Tibial nerve (tissue), 4 donors: ENCODE measurements around the gene SERPINA4. TPM values are rescaled to one million over a fixed set of nuclear protein-coding genes. Genes with fewer than 3 reads are reported as not detected.

Source experiments
- DNase-seq, 2 donors: peaks; one replicate each; pipeline ENCODE4 v3.0.0-alpha.2; 2019; ENCODE audit warnings: low spot score in 2 of 2
- H3K27ac ChIP-seq, 4 donors: fragments of 200-600 bp; sonication (generic) in 3 of 4; one replicate each; pipeline ENCODE4 v1.5.1; 2017 to 2019; ENCODE audit warnings: mild to moderate bottlenecking in 1 of 4
- H3K27me3 ChIP-seq, 2 donors: fragments of 200-600 bp; sonication (generic) in 1 of 2; one replicate each; pipeline versions ENCODE4 v1.5.1 to v1.6.0; 2017 to 2019
- H3K36me3 ChIP-seq, 3 donors: fragments of 200-600 bp; sonication (generic); one replicate each; pipeline ENCODE4 v1.5.1; 2018 to 2019
- H3K4me1 ChIP-seq, 4 donors: fragments of 200-600 bp; sonication (generic) in 3 of 4; one replicate each; pipeline ENCODE4 v1.5.1; 2017 to 2019
- H3K4me3 ChIP-seq, 4 donors: fragments of 200-600 bp; sonication (generic) in 3 of 4; one replicate each; pipeline ENCODE4 v1.5.1; 2017 to 2019; ENCODE audit warnings: mild to moderate bottlenecking in 1 of 4, moderate library complexity in 1 of 4
- H3K9me3 ChIP-seq, 4 donors: fragments of 200-600 bp; sonication (generic) in 3 of 4; one replicate each; pipeline ENCODE4 v1.5.1; 2017 to 2019
- CTCF ChIP-seq, 5 experiments: fragments of 200-600 bp in 3 of 5; fragments of 450-650 bp in 2 of 5; sonication (generic) in 3 of 5; IDR thresholded peaks; one replicate each; pipeline ENCODE4 v1.5.1; 2016 to 2019; ENCODE audit warnings: antibody characterized with exemption in 5 of 5, mild to moderate bottlenecking in 3 of 5, moderate library complexity in 2 of 5
- EP300 ChIP-seq, 2 donors: sonication (generic); formaldehyde crosslinking; IDR thresholded peaks; one replicate each; pipeline ENCODE4 v1.6.1; 2017; ENCODE audit warnings: antibody characterized with exemption in 2 of 2, mild to moderate bottlenecking in 1 of 2
- POLR2A ChIP-seq, 2 donors: fragments of 450-650 bp; IDR thresholded peaks; one replicate each; pipeline ENCODE4 v1.6.1; 2017; ENCODE audit warnings: antibody characterized with exemption in 2 of 2, mild to moderate bottlenecking in 2 of 2, moderate library complexity in 2 of 2
- WGBS, 2 donors: methylation state at CpG; one replicate each; pipeline ENCODE4 v1.1.5; 2018; 5-methylcytosine and 5-hydroxymethylcytosine counted together
- total RNA-seq, 4 donors: library from RNA; depleted of rRNA; stranded (reverse); fragments of >200 nt; gene quantifications; one replicate each; pipeline ENCODE4 v1.1.0, GENCODE V29; 2016

SERPINA4 gene
- total RNA-seq, 4 donors from 2014 or later: not detected

- Histone ChIP-seq H3K4me1 (no peaks in the 10 kb centered on the region), H3K27ac (no peak overlapping the region), H3K9me3 (peaks cover 0 to 1% (median 0%) of the 10 kb centered on the region in 4 donors), H3K27me3 (no peaks in the 10 kb centered on the region), H3K4me3 (no peak overlapping the region), H3K36me3 (no peaks in the 10 kb centered on the region)
- no peak for DNase-seq
- TF ChIP-seq POLR2A (IDR thresholded peaks at IDR 0.05) (no peak), EP300 (IDR thresholded peaks at IDR 0.05) (no peak), CTCF (IDR thresholded peaks at IDR 0.05) (no peak)
- 86 to 91% methylated on average over 7 of the region's 7 CpGs for WGBS, 2 donors
Measured at GRCh38 chr14:94561656-94562010, 391 bp downstream of the SERPINA4 start.

- WGBS, 2 donors: 89 to 91% methylated on average over 5 of the region's 5 CpGs
- H3K27ac ChIP-seq: no peak overlapping the region
- no peaks in the 10 kb centered on the region for H3K9me3 ChIP-seq
- TF ChIP-seq CTCF (IDR thresholded peaks at IDR 0.05) (no peak), POLR2A (IDR thresholded peaks at IDR 0.05) (no peak), EP300 (IDR thresholded peaks at IDR 0.05) (no peak)
- DNase-seq: no peak
- no peaks in the 10 kb centered on the region for H3K36me3 ChIP-seq
- no peaks in the 10 kb centered on the region for H3K4me1 ChIP-seq
- H3K27me3 ChIP-seq: no peaks in the 10 kb centered on the region
- H3K4me3 ChIP-seq: no peak overlapping the region
Measured at GRCh38 chr14:94562022-94562421, 780 bp downstream of the SERPINA4 start.

DNA sequence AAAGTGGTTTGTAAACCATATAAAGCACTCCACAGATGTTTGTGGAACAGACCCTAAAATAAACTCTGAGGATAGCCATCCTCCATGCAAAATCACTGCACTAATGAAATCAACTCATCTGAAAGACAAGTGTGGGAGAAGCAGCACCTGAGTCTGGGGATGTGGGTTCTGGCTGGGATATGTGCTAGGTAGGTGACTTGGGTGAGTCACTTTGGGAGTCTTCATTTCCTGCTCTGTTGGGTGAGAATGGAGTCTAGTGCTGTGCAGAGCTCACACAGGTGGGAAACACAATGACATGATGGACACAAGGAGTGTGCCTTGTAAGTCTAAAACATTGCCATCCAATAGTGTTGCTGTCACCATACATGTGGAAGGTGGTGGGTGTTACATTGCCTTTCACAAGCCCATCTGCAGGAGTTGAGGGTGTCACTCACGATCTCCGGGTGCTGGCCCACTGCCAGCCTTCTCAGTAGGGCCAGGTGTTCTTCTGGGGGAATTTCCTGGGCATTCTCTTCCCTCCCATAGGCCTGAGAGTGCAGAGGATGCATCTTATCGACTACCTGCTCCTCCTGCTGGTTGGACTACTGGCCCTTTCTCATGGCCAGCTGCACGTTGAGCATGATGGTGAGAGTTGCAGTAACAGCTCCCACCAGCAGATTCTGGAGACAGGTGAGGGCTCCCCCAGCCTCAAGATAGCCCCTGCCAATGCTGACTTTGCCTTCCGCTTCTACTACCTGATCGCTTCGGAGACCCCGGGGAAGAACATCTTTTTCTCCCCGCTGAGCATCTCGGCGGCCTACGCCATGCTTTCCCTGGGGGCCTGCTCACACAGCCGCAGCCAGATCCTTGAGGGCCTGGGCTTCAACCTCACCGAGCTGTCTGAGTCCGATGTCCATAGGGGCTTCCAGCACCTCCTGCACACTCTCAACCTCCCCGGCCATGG lies 2.0 kb downstream of the SERPINA4 start:
- no peaks in the 10 kb centered on the region for H3K4me1 ChIP-seq
- H3K27me3 ChIP-seq: no peaks in the 10 kb centered on the region
- H3K9me3 ChIP-seq: no peaks in the 10 kb centered on the region
- H3K27ac ChIP-seq: no peak overlapping the region
- no peaks in the 10 kb centered on the region for H3K36me3 ChIP-seq
- TF ChIP-seq POLR2A (IDR thresholded peaks at IDR 0.05) (no peak), CTCF (IDR thresholded peaks at IDR 0.05) (no peak), EP300 (IDR thresholded peaks at IDR 0.05) (no peak)
- no peak overlapping the region for H3K4me3 ChIP-seq
- DNase-seq: no peak
- WGBS, 2 donors: 91% methylated on average over 14 to 16 of the region's 16 CpGs

DNA sequence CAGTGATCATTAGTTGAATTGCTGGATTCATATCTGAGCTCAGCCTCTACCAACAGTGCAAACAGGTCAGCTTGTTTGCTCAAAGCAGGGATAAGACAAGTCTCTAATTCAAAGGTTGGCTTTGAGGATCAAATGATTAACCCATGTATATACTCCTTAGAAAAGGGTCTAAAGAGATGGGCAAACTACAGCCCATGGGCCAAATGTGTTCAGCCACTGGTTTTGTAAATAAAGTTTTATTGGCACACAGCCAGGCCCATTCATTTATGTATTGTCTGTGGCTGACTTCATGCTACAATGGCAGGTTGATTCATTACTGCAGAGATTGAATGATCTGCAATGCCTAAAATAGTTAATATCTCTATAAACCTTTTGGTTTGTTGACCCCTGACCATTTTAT lies 3.1 kb downstream of the SERPINA4 start:
- Histone ChIP-seq H3K27ac (no peak overlapping the region), H3K9me3 (no peaks in the 10 kb centered on the region), H3K27me3 (no peaks in the 10 kb centered on the region), H3K4me3 (no peak overlapping the region), H3K36me3 (no peaks in the 10 kb centered on the region), H3K4me1 (no peaks in the 10 kb centered on the region)
- no peak for TF ChIP-seq POLR2A (IDR thresholded peaks at IDR 0.05)
- no peak for TF ChIP-seq CTCF (IDR thresholded peaks at IDR 0.05)
- TF ChIP-seq EP300 (IDR thresholded peaks at IDR 0.05): no peak
- no peak for DNase-seq

DNA sequence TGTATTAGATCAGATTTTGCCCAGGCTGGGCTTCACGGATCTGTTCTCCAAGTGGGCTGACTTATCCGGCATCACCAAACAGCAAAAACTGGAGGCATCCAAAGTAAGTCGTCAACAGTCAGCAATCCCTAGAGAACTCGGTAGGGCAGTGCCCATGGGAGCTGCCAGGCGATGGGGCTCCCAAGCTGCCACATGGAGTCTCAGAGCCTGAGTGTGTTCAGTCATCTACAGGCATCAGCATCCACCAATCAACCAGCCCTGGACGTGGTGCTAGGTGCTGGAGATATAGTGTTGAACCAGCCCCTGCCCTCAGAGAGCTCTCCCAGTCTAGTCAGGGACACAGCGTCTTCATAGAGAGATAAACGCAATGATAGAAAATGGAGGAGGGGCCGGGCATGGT lies 6.9 kb downstream of the SERPINA4 start:
- Histone ChIP-seq H3K9me3 (no peaks in the 10 kb centered on the region), H3K4me3 (no peak overlapping the region), H3K27me3 (no peaks in the 10 kb centered on the region), H3K36me3 (no peaks in the 10 kb centered on the region), H3K27ac (no peak overlapping the region), H3K4me1 (peaks cover 0 to 18% (median 10%) of the 10 kb centered on the region in 4 donors)
- DNase-seq: no peak
- TF ChIP-seq CTCF (IDR thresholded peaks at IDR 0.05): no peak
- TF ChIP-seq EP300 (IDR thresholded peaks at IDR 0.05): no peak
- WGBS, 2 donors: 90 to 92% methylated on average over 9 of the region's 9 CpGs
